ENCODE data around the gene DOK6.

DOK6 gene

DNA sequence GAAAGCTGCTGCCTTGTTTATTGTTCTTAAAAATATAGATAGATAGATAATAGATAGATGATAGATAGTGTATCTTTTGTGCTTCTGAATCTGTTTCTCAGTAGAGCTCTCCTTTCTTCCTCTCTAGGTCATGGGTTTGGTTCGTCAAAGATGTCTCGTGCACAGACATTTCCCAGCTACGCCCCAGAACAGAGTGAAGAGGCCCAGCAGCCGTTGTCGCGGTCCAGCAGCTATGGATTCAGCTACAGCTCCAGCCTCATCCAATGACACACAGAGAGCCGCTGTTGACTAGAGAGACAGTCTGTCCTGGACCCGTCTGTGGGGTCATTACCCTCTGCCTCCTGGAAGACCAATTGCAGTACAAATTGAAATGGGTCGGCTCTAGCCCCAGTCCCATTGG lies 440.4 kb downstream of the DOK6 start:
- H3K4me3 ChIP-seq (ENCODE audit: control insufficient read depth, low read depth, low read length) = no peak overlapping the region
- TF ChIP-seq, protein P1, sequence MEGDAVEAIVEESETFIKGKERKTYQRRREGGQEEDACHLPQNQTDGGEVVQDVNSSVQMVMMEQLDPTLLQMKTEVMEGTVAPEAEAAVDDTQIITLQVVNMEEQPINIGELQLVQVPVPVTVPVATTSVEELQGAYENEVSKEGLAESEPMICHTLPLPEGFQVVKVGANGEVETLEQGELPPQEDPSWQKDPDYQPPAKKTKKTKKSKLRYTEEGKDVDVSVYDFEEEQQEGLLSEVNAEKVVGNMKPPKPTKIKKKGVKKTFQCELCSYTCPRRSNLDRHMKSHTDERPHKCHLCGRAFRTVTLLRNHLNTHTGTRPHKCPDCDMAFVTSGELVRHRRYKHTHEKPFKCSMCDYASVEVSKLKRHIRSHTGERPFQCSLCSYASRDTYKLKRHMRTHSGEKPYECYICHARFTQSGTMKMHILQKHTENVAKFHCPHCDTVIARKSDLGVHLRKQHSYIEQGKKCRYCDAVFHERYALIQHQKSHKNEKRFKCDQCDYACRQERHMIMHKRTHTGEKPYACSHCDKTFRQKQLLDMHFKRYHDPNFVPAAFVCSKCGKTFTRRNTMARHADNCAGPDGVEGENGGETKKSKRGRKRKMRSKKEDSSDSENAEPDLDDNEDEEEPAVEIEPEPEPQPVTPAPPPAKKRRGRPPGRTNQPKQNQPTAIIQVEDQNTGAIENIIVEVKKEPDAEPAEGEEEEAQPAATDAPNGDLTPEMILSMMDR (IDR thresholded peaks at IDR 0.05; ENCODE audit: control insufficient read depth, insufficient read depth, low read depth, low read length, missing control alignments) = no peak
- DNase-seq (ENCODE audit: low read depth) = no peak

DNA sequence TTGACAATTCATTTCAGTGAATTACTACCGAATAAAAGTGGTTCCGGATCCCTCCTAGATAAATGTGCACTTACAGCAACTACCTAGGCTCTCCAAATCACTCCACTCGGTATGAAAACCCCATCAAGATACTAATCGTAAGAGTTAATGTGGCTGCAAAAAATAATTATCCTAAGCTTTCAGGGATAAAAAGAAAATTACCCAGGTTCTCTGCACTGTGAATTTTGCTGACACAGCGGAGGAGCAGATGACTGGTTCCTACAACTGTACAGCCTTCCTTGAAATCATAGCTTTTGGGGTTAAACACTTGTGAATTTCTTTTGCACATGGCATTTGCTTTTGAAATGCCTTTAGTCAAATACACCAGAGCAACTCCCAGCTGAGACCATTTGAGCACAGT lies 442.3 kb downstream of the DOK6 start:
- TF ChIP-seq, protein P1 (IDR thresholded peaks at IDR 0.05; ENCODE audit: control insufficient read depth, insufficient read depth, low read depth, low read length, missing control alignments) = no peak
- DNase-seq (ENCODE audit: low read depth) = no peak
- no peak overlapping the region for H3K4me3 ChIP-seq (ENCODE audit: control insufficient read depth, low read depth, low read length)

DNA sequence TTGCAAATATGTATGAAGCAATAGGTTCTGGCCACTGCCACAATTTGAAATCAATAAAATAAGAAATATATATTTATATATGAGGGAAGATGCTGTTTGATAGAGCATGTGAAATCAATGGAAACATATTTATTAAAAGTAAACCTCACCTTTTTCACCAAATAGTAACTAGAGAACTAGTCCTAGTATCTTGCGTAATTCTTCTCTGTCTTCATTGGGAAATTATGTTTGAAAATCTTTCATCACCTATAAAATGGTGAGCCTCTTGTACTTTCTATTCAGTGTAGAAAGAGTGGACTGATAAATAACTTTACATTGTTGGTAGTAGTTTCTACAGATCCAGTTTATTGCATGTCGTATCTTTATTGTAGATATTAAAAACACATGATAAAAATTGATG lies 444.0 kb downstream of the DOK6 start:
- H3K4me3 ChIP-seq (ENCODE audit: control insufficient read depth, low read depth, low read length) = no peak overlapping the region
- no peak for DNase-seq (ENCODE audit: low read depth)
- TF ChIP-seq, protein P1 (IDR thresholded peaks at IDR 0.05; ENCODE audit: control insufficient read depth, insufficient read depth, low read depth, low read length, missing control alignments) = no peak

DNA sequence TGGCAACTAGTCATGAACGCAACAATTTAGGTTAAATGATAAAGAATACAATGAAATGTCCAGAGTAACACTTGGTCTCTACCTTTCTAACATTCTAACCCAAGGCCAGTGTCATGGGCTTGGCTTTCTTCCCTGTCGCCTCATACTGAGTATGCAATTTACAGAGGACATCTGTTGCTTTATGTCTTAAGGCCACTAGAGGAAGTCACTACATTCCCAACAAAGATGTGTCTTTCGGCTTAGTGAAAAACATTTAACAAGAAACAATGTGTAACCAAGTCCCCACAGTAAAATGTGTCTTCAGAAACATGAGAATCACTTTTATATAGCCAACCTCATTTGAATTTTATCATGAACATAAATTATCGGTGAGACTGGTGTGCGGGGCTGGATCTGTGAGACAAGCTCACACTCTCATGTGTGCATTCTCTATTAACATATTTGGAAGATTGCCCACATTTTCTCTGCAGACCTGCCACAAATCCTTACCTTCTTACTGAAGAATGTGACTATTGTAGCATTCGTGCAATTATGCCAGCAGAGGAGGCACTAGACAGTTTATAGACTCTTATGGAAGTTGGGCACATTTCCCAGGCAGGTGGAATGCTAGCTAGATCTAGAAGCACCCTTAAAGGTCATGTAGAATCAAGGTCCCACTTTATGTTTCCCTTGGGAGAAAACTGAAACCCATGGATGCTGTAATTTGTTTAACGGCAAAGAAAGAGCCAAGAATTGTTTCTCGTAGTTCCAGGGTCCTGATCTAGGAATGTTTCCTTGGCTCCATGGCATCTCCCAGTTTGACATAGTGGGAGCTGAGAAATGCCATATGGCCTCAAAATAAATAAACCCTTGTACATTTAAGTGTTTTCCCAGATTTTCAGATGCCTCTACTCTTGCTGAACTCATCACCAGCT lies 445.2 kb downstream of the DOK6 start:
- H3K4me3 ChIP-seq (ENCODE audit: control insufficient read depth, low read depth, low read length) = no peak overlapping the region
- TF ChIP-seq, protein P1 (IDR thresholded peaks at IDR 0.05; ENCODE audit: control insufficient read depth, insufficient read depth, low read depth, low read length, missing control alignments) = no peak
- DNase-seq (ENCODE audit: low read depth) = no peak

DNA sequence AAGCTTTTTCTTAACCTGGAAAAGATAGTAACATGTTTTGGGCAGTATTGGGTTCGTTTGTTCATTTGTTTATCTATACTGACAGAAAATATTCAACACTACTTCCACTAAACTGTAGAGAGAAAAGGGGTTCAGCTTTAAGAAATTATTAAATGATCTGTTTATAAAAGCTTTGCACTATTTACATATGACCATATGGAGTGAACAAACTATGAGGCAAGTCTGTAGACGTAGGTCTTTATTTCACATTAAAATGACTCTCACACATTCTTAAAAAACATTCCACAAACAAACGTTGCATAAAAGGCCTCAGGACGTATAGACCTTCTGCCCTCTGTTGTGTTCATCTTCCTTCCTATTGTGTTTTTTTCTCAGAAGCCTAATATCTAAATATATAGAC lies 452.4 kb downstream of the DOK6 start:
- TF ChIP-seq, protein P1 (IDR thresholded peaks at IDR 0.05; ENCODE audit: control insufficient read depth, insufficient read depth, low read depth, low read length, missing control alignments) = no peak
- no peak for DNase-seq (ENCODE audit: low read depth)
- no peak overlapping the region for H3K4me3 ChIP-seq (ENCODE audit: control insufficient read depth, low read depth, low read length)

DNA sequence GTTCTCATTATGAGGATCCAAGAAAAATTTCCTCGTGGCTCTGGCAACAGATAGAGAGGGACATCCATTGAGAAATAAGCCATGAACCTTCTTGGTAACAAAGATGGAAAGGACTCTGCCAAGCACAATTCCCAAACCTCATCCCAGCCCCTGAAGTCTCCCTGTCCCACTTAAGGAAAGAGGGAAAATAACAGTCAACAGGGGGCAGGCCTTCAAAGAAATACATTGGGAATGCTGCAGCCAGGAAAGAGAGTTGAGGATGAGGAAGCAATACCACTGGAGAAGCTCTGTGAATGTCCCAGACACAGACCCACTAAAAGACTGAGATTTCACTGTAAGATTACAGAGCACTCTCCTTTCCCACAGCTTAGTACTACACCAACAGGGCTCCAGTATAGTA lies 453.8 kb downstream of the DOK6 start:
- TF ChIP-seq, protein P1 (IDR thresholded peaks at IDR 0.05; ENCODE audit: control insufficient read depth, insufficient read depth, low read depth, low read length, missing control alignments) = no peak
- H3K4me3 ChIP-seq (ENCODE audit: control insufficient read depth, low read depth, low read length) = no peak overlapping the region
- DNase-seq (ENCODE audit: low read depth) = no peak

Data from AG09309 (cell line).